ENCODE measurements around the gene RHAG. TPM values are rescaled to one million over a fixed set of nuclear protein-coding genes. Genes with fewer than 3 reads are reported as not detected.

Gene RHAG
- total and polyA plus RNA-seq, 2 of the 8 experiments (the other 6 are each of a cell fraction or from before 2014, with no cell fraction given): not detected

DNA sequence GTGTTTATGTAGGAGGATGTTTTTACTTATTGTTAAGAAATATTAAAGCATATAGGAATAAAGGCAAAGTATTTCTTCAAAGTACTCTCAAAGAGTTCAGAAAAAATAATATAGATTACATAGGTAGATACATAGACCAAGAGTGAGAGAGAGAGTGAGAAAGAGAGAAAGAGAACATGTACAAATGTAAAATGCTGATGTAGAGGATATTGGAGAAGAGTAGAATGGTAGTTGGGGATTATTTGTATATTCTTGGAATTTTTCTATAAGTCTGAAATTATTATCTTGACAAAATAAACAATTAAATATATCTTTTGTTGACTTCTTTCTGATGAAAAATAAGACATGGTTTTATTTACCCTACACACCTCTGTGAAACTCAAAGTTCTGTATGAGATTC, 57.0 kb downstream of the RHAG start (continued):
- TF ChIP-seq CHD1 (IDR thresholded peaks at IDR 0.05; ENCODE audit: low read depth, low read length) (no peak), JUN (IDR thresholded peaks at IDR 0.05; ENCODE audit: low read depth, low read length) (no peak), GTF2F1 (IDR thresholded peaks at IDR 0.05; ENCODE audit: borderline replicate concordance, low read depth, low read length) (no peak), RBBP5 (IDR thresholded peaks at IDR 0.05; ENCODE audit: borderline replicate concordance, low read depth, low read length) (no peak), KDM4A (IDR thresholded peaks at IDR 0.05; ENCODE audit: low read depth, low read length, severe bottlenecking) (no peak), BRCA1 (IDR thresholded peaks at IDR 0.05; ENCODE audit: low read depth, low read length) (no peak), CEBPB (IDR thresholded peaks at IDR 0.05; ENCODE audit: low read depth, low read length) (no peak), GABPA (IDR thresholded peaks at IDR 0.05; ENCODE audit: borderline replicate concordance, insufficient read depth, low read length) (no peak), FOSL1 (IDR thresholded peaks at IDR 0.05; ENCODE audit: insufficient read depth, low read depth, low read length) (no peak), RXRA (IDR thresholded peaks at IDR 0.05; ENCODE audit: insufficient read depth, low read depth, low read length) (no peak), MAX (IDR thresholded peaks at IDR 0.05) (no peak), MAFK (IDR thresholded peaks at IDR 0.05; ENCODE audit: low read depth, low read length) (no peak), YY1 (IDR thresholded peaks at IDR 0.05; ENCODE audit: low read depth, low read length) (no peak), SIN3A (conservative IDR thresholded peaks at IDR 0.05 in 1 of 2, IDR thresholded peaks at IDR 0.05 in 1 of 2; ENCODE audit: low read depth in 1 of 2, low read length in 2 of 2) (no peak)
